ENCODE results near the gene BRF1.

- TF ChIP-seq, protein P1, sequence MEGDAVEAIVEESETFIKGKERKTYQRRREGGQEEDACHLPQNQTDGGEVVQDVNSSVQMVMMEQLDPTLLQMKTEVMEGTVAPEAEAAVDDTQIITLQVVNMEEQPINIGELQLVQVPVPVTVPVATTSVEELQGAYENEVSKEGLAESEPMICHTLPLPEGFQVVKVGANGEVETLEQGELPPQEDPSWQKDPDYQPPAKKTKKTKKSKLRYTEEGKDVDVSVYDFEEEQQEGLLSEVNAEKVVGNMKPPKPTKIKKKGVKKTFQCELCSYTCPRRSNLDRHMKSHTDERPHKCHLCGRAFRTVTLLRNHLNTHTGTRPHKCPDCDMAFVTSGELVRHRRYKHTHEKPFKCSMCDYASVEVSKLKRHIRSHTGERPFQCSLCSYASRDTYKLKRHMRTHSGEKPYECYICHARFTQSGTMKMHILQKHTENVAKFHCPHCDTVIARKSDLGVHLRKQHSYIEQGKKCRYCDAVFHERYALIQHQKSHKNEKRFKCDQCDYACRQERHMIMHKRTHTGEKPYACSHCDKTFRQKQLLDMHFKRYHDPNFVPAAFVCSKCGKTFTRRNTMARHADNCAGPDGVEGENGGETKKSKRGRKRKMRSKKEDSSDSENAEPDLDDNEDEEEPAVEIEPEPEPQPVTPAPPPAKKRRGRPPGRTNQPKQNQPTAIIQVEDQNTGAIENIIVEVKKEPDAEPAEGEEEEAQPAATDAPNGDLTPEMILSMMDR (IDR thresholded peaks at IDR 0.05; ENCODE audit: insufficient read depth, low read length, poor library complexity, severe bottlenecking), result no peak
- TF ChIP-seq EZH2phosphoT487 (conservative IDR thresholded peaks at IDR 0.05; ENCODE audit: low read length), result no peak
Observed at GRCh38 chr14:105247026-105247425, 53.8 kb downstream of the BRF1 start.

All from SU-DHL-6 (cell line).